Activated T-cell treated with anti-CD3 and anti-CD28 coated beads, Interleukin-2, amount 50 U/mL, for 4 hours (primary cell): Measurements from ENCODE around the gene SNTB2. TPM values are rescaled to one million over a fixed set of nuclear protein-coding genes. Genes with fewer than 3 reads are reported as not detected.
A peak's percentile ranks its signal among the peaks of the same experiment; 100 is the strongest.

Source experiments
- ATAC-seq, 2 donors: fragments of 200-7000 bp; cut with Tn5 transposase; one replicate each; pipeline ENCODE4 v1.10.0; 2021
- DNase-seq: peaks from one replicate; pipeline ENCODE4 v3.0.0-alpha.2; 2020
- H3K27me3 Mint-ChIP-seq: one replicate; pipeline ENCODE4 v1.8.0; 2021; ENCODE audit warnings: low read depth, mixed read lengths
- H3K36me3 Mint-ChIP-seq: one replicate; pipeline ENCODE4 v1.8.0; 2022; ENCODE audit warnings: mixed read lengths; ENCODE audit not compliant: insufficient read depth
- H3K4me1 Mint-ChIP-seq: one replicate; pipeline ENCODE4 v1.8.0; 2021; ENCODE audit warnings: low read depth, mixed read lengths
- H3K4me3 Mint-ChIP-seq: one replicate; pipeline ENCODE4 v1.8.0; 2021; ENCODE audit warnings: mild to moderate bottlenecking, moderate library complexity, mixed read lengths
- H3K9me3 Mint-ChIP-seq: one replicate; pipeline ENCODE4 v1.8.0; 2021; ENCODE audit warnings: mixed read lengths
- total RNA-seq, 3 donors: library from RNA; stranded (reverse); gene quantifications; one replicate each; pipeline ENCODE4 v1.2.1, GENCODE V29; 2021

Gene SNTB2
- total RNA-seq, 3 donors from 2014 or later = 11.7 to 15.5 (median 13.1) TPM

DNA sequence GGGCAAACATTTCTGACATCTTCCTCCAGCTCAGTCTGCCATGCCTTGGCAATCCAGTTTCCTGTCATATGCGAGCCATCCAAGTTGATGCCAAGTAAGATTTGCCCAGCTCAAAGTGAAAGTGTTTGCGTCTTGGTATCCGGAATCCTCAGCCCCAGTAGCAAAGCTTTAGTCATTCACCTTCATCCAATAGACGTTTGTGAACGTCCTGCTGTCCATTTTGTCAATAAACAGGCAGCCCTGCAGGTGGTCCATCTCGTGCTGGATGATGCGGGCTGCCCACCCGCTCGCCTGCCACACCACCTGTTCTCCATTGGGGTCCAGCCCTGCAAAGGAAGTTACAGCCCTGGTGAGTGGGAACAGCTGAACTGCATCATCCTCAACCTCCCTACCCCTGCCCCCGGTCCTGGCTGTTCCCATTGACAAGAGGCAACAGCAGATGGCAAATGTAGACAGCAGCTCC, 141.9 kb downstream of the SNTB2 start:
- Mint-ChIP-seq H3K4me3 (peak overlapping the region; percentile 85), H3K36me3 (peaks cover 13% of the 10 kb centered on the region), H3K9me3 (no peaks in the 10 kb centered on the region), H3K27me3 (no peaks in the 10 kb centered on the region), H3K4me1 (peaks cover 49% of the 10 kb centered on the region)
- DNase-seq (no peak), ATAC-seq (no peak)

DNA sequence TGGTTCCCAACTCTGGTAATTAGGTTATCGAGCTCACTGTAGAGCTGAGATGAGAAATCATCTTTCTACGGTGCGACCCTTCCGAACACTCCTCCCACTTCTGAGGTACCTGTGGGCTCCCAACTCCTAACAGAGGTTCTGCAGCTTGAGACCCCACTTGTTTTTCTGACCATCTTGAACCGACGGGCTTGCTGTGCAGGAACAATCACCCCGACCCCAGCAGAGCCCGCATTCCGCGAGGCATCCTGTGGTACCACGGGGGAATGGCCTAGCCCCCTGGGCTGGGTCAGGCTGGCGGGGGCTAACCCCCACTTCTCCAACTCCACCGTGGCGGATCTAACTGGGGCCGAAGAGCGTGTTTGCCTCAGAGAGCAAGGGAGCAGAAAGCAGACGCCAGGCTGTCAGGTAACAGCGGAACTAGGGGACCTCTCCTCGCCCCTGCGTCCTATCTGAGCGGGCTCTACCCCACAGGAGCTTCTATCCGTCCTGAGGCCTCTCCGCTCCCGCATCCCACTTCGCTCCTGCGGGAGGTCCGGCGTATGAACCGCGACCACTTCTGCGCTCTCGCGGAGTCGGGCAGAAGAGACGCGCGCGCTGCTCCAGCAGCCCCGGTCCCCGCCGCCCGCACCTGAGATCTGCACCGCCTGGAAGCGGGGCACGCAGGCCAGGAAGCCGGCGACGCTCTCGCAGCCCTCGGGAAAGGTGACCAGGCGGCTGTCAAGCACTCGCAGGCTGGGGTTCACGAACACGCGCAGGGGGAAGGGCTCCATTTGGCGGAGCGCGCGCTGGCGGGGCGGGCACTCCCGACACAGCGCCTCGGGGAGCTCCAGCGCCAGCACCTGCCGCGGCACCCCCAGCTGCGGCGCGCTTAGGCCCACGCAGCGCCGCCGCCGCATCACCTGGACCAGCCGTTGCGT, 142.7 kb downstream of the SNTB2 start:
- peak; percentile 54 for DNase-seq
- Mint-ChIP-seq H3K9me3 (no peaks in the 10 kb centered on the region), H3K4me3 (peak overlapping the region; percentile 85), H3K36me3 (peaks cover 18% of the 10 kb centered on the region), H3K27me3 (no peaks in the 10 kb centered on the region), H3K4me1 (peaks cover 49% of the 10 kb centered on the region)
- ATAC-seq = peak; percentile 59 to 68

DNA sequence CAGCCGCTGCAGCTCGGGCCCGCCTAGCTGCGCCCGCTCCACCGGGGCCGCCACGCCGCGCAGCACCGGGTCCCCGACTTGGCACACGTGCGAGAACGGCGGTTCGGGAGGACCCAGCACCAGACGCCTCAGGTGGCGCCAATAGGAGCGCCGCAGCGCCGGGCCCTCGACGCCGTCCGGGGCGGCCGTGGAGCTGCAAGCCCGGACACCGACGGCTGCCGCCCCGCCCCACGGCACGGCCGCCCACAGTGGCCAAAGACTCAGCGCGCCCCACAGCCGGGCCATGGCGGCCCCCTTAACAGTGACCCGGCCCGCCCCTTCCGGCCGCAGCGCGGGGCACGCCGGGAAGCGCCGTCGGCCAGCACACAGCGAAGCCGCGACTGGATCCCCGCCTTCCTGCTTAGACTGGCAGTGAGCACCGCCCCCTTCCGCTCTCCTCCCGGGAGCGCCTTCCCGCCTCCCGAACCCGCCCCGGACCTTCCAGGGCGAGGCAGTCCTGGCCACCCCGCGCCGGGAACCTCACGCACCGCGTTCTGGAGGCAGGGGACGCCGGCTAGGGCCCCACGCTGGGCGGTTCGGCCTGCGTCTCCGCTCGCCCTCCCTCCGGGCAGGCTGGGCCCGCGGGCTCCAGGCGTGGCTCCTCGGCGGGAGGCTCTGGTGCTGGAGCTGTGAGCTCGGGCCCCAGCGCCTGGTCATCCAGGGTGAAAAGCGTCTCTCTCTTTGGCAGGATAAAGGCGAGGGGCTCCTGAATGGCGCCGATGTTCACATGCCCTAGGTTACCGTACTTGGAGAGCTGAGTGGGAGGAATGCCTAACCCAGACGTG, 143.5 kb downstream of the SNTB2 start, which contains the start of gene PDF:
Gene PDF (minus strand): TSS at position 303 of the 824 bp plus-strand sequence. CDS start 18 bp downstream, at position 285.
- Mint-ChIP-seq H3K4me1 (peaks cover 45% of the 10 kb centered on the region), H3K27me3 (no peaks in the 10 kb centered on the region), H3K4me3 (peak within 1 kb of the TSS; percentile 85), H3K9me3 (no peaks in the 10 kb centered on the region), H3K36me3 (peaks cover 18% of the 10 kb centered on the region)
- ATAC-seq = peak; percentile 97
- peak; percentile 74 for DNase-seq

DNA sequence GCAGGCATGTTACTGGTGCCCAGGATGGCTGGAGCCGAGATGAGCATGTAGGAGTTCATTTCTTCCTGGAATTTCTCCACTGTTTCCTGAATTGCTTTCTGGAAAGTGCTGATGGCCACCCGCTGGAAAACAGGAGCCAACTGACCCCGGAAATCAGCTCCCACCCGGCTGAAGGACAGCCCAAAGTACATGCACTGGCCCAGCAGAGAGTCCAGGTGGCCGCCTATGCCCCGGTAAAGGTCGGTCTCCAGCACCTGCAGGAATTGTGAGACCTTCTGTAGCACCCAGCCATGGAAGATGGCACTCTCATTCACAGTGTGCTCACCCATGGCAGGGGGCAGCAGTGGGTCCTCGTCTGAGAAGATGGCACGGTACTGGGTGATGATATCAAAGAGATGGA, 147.7 kb downstream of the SNTB2 start:
- H3K4me1 Mint-ChIP-seq = peaks cover 36% of the 10 kb centered on the region
- H3K27me3 Mint-ChIP-seq = no peaks in the 10 kb centered on the region
- peaks cover 24% of the 10 kb centered on the region for H3K36me3 Mint-ChIP-seq
- no peaks in the 10 kb centered on the region for H3K9me3 Mint-ChIP-seq
- ATAC-seq (no peak), DNase-seq (no peak)
- H3K4me3 Mint-ChIP-seq = no peak overlapping the region

DNA sequence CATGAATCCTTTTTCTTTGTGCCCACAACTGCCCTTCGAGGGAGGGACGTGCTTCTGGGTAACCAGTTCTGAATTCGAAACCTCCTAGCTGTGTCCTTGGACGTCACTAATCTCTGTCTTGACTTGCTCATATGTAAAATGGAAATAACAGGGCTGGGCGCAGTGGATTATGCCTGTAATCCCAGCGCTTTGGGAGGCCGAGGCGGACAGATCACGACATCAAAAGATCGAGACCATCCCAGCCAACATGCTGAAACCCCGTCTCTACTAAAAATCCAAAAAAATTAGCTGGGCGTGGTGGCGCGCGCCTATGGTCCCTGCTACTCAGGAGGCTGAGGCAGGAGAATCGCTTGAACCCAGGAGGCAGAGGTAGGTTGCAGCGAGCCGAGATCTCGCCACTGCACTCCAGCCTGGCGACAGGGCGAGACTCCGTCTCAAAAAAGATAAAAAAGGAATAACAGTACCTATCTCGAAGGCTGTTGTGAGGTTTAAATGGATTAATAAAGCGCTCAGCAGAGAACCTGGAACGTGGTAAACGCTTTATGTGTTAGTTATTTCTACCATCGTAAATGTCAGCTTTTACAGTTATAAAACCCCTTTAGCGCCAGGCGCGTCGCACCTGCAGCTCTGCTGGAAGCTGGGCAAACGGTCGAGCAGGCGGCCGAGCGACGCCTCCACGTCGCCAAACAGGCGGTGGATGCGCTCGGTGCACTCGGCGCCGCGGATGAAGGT, 151.8 kb downstream of the SNTB2 start:
- H3K4me1 Mint-ChIP-seq = peaks cover 46% of the 10 kb centered on the region
- no peak for DNase-seq
- H3K4me3 Mint-ChIP-seq = peak overlapping the region; percentile 100
- H3K9me3 Mint-ChIP-seq = no peaks in the 10 kb centered on the region
- no peaks in the 10 kb centered on the region for H3K27me3 Mint-ChIP-seq
- ATAC-seq = no peak
- H3K36me3 Mint-ChIP-seq = peaks cover 39% of the 10 kb centered on the region

DNA sequence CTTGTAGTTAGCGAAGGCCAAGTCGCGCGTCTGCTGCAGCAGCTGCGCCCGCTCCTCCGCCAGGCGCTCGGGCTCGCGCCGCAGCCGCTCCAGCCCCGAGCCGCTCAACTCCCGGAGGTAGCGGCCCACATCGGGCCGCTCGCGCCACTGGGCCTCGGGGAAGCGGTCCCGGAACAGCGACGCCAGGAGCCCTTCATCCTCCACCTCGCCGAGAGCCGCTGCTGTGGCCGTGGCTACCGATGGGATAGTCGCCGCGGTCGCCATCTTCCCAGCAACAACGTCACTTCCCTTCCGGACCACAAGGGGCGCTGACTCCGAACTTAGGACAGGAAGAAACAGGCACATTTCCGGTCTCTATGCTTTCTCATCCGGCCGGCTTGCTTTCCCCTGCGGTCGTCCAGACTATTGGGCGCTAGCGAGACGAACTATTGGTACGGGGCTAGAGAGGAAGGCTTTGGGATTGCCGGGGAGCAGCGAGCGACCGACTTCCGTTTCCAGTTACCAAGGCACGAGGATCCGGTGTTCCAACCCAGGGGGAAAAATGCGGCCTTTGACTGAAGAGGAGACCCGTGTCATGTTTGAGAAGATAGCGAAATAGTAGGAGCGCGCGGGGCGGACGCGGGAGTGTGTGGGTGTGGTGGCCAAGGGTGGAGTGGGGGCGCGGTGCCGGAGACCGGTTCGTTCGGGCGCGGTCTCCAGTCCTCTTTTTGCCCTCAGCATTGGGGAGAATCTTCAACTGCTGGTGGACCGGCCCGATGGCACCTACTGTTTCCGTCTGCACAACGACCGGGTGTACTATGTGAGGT, 152.5 kb downstream of the SNTB2 start, which contains the start of the genes COG8 and NIP7:
Gene COG8 (minus strand): TSS at position 276 of the 806 bp plus-strand sequence. CDS start 12 bp downstream, at position 264.
Gene NIP7 (plus strand): TSS at position 484 of the 806 bp plus-strand sequence. CDS start 58 bp downstream, at position 542.
- peaks cover 34% of the 10 kb centered on the region for H3K36me3 Mint-ChIP-seq
- H3K4me1 Mint-ChIP-seq = peaks cover 46% of the 10 kb centered on the region
- H3K4me3 Mint-ChIP-seq = peak within 1 kb of the TSS; percentile 100
- peak; percentile 92 for ATAC-seq
- H3K9me3 Mint-ChIP-seq = no peaks in the 10 kb centered on the region
- DNase-seq = peak; percentile 88
- no peaks in the 10 kb centered on the region for H3K27me3 Mint-ChIP-seq

DNA sequence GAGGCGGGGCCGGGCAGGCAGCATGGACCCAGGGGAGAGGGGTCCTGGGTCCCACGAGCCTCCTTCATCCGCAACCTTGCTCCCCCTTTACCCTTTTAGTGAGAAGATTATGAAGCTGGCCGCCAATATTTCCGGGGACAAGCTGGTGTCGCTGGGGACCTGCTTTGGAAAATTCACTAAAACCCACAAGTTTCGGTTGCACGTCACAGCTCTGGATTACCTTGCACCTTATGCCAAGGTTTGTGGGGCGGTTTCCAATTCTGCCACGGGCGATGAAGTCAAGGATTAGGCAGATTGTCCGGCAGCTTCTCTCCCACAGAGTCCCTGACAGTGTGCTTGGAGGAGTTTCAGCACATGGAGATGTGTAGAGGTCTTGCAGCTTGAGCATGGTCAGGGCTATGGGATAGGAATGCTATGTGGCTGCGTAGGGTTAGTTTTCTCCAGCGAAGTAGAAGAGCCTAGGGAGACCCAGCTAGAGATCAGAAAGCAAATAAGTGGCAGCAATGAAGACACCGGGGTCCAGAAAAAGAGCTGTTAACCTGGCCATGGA, 153.2 kb downstream of the SNTB2 start:
- H3K27me3 Mint-ChIP-seq = no peaks in the 10 kb centered on the region
- H3K36me3 Mint-ChIP-seq = peaks cover 34% of the 10 kb centered on the region
- H3K4me3 Mint-ChIP-seq = peak overlapping the region; percentile 100
- ATAC-seq = peak in 1 of 2 donors; percentile 1
- DNase-seq = no peak
- H3K9me3 Mint-ChIP-seq = no peaks in the 10 kb centered on the region
- H3K4me1 Mint-ChIP-seq = peaks cover 46% of the 10 kb centered on the region

DNA sequence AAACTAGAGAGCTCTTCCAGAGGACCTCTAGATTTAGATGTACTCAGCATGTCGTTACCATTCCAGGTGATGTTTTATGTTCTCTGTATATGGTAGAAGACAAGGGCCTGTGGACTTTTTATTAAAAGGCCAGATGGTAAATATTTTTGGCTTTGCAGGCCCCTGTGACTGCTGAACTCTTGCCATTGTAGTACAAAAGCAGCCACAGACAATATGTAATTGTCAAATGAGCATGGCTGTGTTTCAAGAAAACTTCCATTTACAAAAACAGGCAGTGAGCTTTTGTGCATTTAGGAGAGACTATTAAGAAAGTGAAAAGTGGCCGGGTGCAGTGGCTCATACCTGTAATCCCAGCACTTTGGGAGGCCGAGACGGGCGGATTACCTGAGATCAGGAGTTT, 157.2 kb downstream of the SNTB2 start:
- Mint-ChIP-seq H3K36me3 (peaks cover 32% of the 10 kb centered on the region), H3K9me3 (no peaks in the 10 kb centered on the region), H3K4me3 (no peak overlapping the region), H3K27me3 (no peaks in the 10 kb centered on the region), H3K4me1 (peaks cover 30% of the 10 kb centered on the region)
- ATAC-seq = no peak
- no peak for DNase-seq

DNA sequence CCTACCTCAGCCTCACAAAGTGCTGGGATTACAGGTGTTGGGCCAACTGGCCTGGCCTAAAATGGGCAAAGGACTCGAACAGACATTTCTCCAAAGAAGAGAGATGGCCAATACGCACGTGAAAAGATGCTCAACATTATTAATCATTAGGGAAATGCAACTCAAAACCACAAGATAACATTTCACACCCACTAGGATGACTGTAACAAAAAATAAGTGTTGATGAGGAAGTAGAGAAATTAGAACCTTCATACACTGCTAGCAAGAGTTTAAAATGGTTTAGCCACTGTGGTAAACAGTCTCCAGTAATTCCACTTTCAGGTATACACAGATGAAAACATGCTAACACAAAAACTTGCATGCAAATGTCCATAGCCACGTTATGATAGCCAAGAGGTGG, 159.0 kb downstream of the SNTB2 start:
- H3K36me3 Mint-ChIP-seq = peaks cover 23% of the 10 kb centered on the region
- no peak overlapping the region for H3K4me3 Mint-ChIP-seq
- peaks cover 17% of the 10 kb centered on the region for H3K4me1 Mint-ChIP-seq
- no peaks in the 10 kb centered on the region for H3K27me3 Mint-ChIP-seq
- no peaks in the 10 kb centered on the region for H3K9me3 Mint-ChIP-seq
- ATAC-seq (peak in 1 of 2 donors; percentile 52), DNase-seq (no peak)

DNA sequence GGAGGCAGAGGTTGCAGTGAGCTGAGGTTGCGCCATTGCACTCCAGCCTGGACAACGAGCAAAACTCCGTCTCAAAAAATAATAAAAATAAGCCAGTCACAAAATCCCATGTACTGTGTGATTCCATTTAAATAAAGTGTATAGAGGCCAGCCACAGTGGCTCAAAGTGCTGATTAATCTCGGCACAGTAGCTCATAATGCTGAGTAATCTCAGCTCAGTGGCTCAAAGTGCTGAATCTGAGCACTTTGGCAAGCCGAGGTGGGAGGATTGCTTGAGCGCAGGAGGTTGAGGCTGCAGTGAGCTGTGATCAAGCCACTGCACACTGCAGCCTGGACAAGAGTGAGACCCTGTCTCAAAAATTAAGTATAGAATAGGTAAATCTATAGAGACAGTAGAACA, 159.7 kb downstream of the SNTB2 start:
- DNase-seq (no peak), ATAC-seq (peak in 1 of 2 donors; percentile 14)
- peaks cover 10% of the 10 kb centered on the region for H3K4me1 Mint-ChIP-seq
- no peaks in the 10 kb centered on the region for H3K27me3 Mint-ChIP-seq
- H3K9me3 Mint-ChIP-seq = no peaks in the 10 kb centered on the region
- no peak overlapping the region for H3K4me3 Mint-ChIP-seq
- peaks cover 16% of the 10 kb centered on the region for H3K36me3 Mint-ChIP-seq

DNA sequence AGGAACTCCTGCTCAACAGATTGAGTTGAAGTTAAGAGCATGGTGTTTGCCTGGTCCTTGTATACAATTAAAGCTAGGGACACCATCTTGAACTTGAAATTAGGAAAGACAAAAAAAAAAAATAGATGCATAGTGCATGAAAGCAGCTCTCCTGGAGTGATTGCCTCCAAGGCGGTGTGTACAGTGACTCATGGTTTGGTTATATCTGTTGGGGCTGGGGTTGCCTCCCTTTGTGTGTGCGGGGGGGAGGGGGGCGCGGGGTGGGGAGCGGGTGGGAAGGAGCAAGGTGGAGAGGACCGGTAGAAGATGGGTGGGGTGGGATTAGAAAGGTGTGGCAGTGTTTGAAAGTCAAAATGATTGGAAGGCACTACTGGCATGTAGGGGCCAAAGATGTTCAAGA, 161.3 kb downstream of the SNTB2 start:
- DNase-seq (no peak), ATAC-seq (no peak)
- Mint-ChIP-seq H3K36me3 (peaks cover 11% of the 10 kb centered on the region), H3K27me3 (no peaks in the 10 kb centered on the region), H3K9me3 (no peaks in the 10 kb centered on the region), H3K4me3 (no peak overlapping the region), H3K4me1 (peaks cover 7% of the 10 kb centered on the region)

DNA sequence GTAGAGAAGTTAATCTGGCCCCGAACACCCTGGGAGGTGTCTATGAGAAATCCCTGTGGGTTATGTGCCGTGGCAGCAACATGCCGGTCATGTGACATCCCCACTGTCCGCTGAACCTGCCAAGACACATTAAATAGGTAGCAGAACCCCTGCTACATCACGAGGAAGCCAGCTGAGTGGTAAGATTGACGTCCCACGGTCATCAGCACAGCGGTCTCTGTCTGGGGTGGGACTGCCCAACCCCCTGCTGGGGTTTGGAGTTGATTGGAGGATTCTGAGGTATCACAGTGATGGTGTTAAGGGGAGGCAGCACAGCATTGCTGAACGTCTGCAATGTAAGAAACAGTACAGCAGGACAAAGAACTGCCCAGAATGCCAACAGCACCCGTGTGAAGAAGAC, 162.6 kb downstream of the SNTB2 start:
- ATAC-seq (no peak), DNase-seq (no peak)
- no peak overlapping the region for H3K4me3 Mint-ChIP-seq
- no peaks in the 10 kb centered on the region for H3K9me3 Mint-ChIP-seq
- H3K36me3 Mint-ChIP-seq = peaks cover 10% of the 10 kb centered on the region
- peaks cover 7% of the 10 kb centered on the region for H3K4me1 Mint-ChIP-seq
- H3K27me3 Mint-ChIP-seq = no peaks in the 10 kb centered on the region
